DOHH2 (cell line): ENCODE results near the gene STIM2.

Experiments used
- H3F3A ChIP-seq: fragments of 200-600 bp; sonication (generic), shearing (Covaris generic); 2 replicates; pipeline ENCODE4 v1.6.0; 2016; ENCODE audit warnings: antibody characterized with exemption, mild to moderate bottlenecking; ENCODE audit not compliant: control insufficient read depth, insufficient read depth
- H3K27ac ChIP-seq: fragments of 200-600 bp; sonication (generic); 2 replicates; pipeline ENCODE4 v1.5.1; 2014; ENCODE audit warnings: low read depth, mild to moderate bottlenecking, low read length, moderate library complexity
- H3K27me3 ChIP-seq: fragments of 200-600 bp; sonication (generic); 2 replicates; pipeline ENCODE4 v1.6.1; 2014; ENCODE audit warnings: mild to moderate bottlenecking, low read length, mixed read lengths; ENCODE audit not compliant: control insufficient read depth
- H3K36me3 ChIP-seq: fragments of 200-600 bp; sonication (generic); 2 replicates; pipeline ENCODE4 v1.6.1; 2014; ENCODE audit warnings: mild to moderate bottlenecking, low read length, moderate library complexity, mixed read lengths; ENCODE audit not compliant: control insufficient read depth
- H3K4me1 ChIP-seq: fragments of 200-600 bp; sonication (generic); 2 replicates; pipeline ENCODE4 v1.6.1; 2014; ENCODE audit warnings: mild to moderate bottlenecking, low read length, mixed read lengths; ENCODE audit not compliant: control insufficient read depth
- H3K4me2 ChIP-seq: fragments of 200-600 bp; sonication (generic); 2 replicates; pipeline ENCODE4 v1.6.0; 2014; ENCODE audit warnings: mild to moderate bottlenecking, low read length, moderate library complexity
- H3K4me3 ChIP-seq: fragments of 200-600 bp; sonication (generic); 2 replicates; pipeline ENCODE4 v1.5.1; 2014; ENCODE audit warnings: mild to moderate bottlenecking, low read length, mixed read lengths
- H3K79me2 ChIP-seq: fragments of 200-600 bp; sonication (generic); 2 replicates; pipeline ENCODE4 v1.6.1; 2014; ENCODE audit warnings: mild to moderate bottlenecking, low read length, mixed read lengths; ENCODE audit not compliant: control insufficient read depth
- H3K9me2 ChIP-seq: fragments of 200-600 bp; sonication (generic); replicated peaks from 2 replicates; pipeline ENCODE4 v1.6.1; 2014; ENCODE audit warnings: mild to moderate bottlenecking, low read length, mixed read lengths; ENCODE audit not compliant: control insufficient read depth
- H3K9me3 ChIP-seq: fragments of 200-600 bp; sonication (generic); 2 replicates; pipeline ENCODE4 v1.6.1; 2014; ENCODE audit warnings: antibody characterized with exemption, low read length, mixed read lengths; ENCODE audit not compliant: control insufficient read depth, insufficient read depth
- H4K20me1 ChIP-seq: fragments of 200-600 bp; sonication (generic); 2 replicates; pipeline ENCODE4 v1.6.0; 2014; ENCODE audit warnings: low read depth, mild to moderate bottlenecking, antibody characterized with exemption, low read length, moderate library complexity; ENCODE audit not compliant: control insufficient read depth, insufficient read depth
- EZH2phosphoT487 ChIP-seq: fragments of 200-600 bp; sonication (generic); IDR thresholded peaks from 2 replicates; pipeline ENCODE4 v1.6.1; 2017; ENCODE audit warnings: borderline replicate concordance, mild to moderate bottlenecking, antibody characterized with exemption, low read length, moderate library complexity, mixed read lengths
- TF ChIP-seq, protein P1 (sequence below): fragments of 200-600 bp; sonication (generic); IDR thresholded peaks from one replicate; pipeline ENCODE4 v1.5.1; 2014; ENCODE audit warnings: antibody characterized with exemption, mild to moderate bottlenecking, low read depth, low read length; ENCODE audit not compliant: poor library complexity, severe bottlenecking

STIM2 gene

DNA sequence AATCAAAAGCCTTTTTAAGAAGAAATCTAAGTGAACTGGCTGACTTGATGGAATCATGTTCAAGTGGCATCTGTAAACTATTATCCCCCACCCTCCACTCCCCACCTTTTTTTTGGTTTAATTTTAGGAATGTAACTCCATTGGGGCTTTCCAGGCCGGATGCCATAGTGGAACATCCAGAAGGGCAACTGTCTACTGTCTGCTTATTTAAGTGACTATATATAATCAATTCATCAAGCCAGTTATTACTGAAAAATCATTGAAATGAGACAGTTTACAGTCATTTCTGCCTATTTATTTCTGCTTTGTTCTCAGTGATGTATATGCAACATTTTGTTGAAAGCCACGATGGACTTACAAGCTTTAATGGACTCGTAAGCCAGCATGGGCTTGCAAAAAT, 162.3 kb downstream of the STIM2 start:
- no peaks in the 10 kb centered on the region for H3K4me1 ChIP-seq
- H3F3A ChIP-seq = no peaks in the 10 kb centered on the region; the same call in 1 of the 2 replicates
- no peak overlapping the region for H3K27ac ChIP-seq
- no peaks in the 10 kb centered on the region for H3K9me2 ChIP-seq
- peaks cover 49% of the 10 kb centered on the region for H3K36me3 ChIP-seq
- no peaks in the 10 kb centered on the region for H3K9me3 ChIP-seq
- no peak for TF ChIP-seq EZH2phosphoT487
- TF ChIP-seq, protein P1, sequence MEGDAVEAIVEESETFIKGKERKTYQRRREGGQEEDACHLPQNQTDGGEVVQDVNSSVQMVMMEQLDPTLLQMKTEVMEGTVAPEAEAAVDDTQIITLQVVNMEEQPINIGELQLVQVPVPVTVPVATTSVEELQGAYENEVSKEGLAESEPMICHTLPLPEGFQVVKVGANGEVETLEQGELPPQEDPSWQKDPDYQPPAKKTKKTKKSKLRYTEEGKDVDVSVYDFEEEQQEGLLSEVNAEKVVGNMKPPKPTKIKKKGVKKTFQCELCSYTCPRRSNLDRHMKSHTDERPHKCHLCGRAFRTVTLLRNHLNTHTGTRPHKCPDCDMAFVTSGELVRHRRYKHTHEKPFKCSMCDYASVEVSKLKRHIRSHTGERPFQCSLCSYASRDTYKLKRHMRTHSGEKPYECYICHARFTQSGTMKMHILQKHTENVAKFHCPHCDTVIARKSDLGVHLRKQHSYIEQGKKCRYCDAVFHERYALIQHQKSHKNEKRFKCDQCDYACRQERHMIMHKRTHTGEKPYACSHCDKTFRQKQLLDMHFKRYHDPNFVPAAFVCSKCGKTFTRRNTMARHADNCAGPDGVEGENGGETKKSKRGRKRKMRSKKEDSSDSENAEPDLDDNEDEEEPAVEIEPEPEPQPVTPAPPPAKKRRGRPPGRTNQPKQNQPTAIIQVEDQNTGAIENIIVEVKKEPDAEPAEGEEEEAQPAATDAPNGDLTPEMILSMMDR = no peak
- H3K27me3 ChIP-seq = no peaks in the 10 kb centered on the region
- no peaks in the 10 kb centered on the region for H3K79me2 ChIP-seq
- no peak overlapping the region for H3K4me3 ChIP-seq
- no peaks in the 10 kb centered on the region for H4K20me1 ChIP-seq
- H3K4me2 ChIP-seq = no peak overlapping the region

DNA sequence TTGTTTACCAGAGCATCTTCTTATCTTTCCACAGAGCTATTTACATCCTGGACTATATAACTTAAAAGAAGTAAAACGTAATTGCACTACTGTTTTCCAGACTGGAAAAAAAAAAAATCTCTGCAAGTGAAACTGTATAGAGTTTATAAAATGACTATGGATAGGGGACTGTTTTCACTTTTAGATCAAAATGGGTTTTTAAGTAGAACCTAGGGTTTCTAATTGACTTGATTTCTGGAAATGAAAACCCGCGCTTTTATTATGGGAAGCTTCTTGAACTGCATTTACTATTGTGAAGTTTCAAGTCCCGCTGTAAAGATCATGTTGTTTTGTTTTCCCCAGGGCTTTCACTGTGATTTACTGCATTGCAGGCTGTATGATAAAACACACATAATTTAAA, 162.7 kb downstream of the STIM2 start:
- no peaks in the 10 kb centered on the region for H3K79me2 ChIP-seq
- H3K9me3 ChIP-seq = no peaks in the 10 kb centered on the region
- H3K4me2 ChIP-seq = no peak overlapping the region
- H3K27me3 ChIP-seq = no peaks in the 10 kb centered on the region
- no peaks in the 10 kb centered on the region for H4K20me1 ChIP-seq
- TF ChIP-seq EZH2phosphoT487 = no peak
- TF ChIP-seq, protein P1 = no peak
- no peaks in the 10 kb centered on the region for H3K4me1 ChIP-seq
- no peak overlapping the region for H3K27ac ChIP-seq
- peaks cover 45% of the 10 kb centered on the region for H3K36me3 ChIP-seq
- H3K9me2 ChIP-seq = no peaks in the 10 kb centered on the region
- no peak overlapping the region for H3K4me3 ChIP-seq
- no peaks in the 10 kb centered on the region; the same call in 1 of the 2 replicates for H3F3A ChIP-seq

DNA sequence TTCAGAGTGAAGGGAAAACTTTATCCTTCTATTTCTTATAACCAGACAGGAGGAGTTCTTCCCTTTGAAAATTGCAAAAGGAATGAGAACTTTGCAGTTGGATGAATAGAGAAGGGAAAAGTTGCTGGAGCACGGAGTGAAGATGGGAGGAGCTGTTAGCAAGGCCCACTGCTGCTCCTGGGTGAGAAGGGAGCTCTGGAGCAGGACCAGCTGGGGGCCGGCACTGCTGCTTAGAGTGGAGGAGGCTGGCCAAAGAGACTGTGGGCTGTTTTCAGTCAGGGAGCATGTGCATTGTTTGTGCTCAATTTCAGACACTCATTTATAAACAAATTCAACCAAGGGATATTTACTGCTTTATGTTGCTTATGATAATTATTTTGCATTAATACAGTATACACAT, 164.2 kb downstream of the STIM2 start:
- H3K79me2 ChIP-seq = no peaks in the 10 kb centered on the region
- H3K36me3 ChIP-seq = peaks cover 31% of the 10 kb centered on the region
- no peak for TF ChIP-seq EZH2phosphoT487
- TF ChIP-seq, protein P1 = no peak
- no peaks in the 10 kb centered on the region for H4K20me1 ChIP-seq
- no peak overlapping the region for H3K4me2 ChIP-seq
- H3K27me3 ChIP-seq = no peaks in the 10 kb centered on the region
- H3K4me1 ChIP-seq = no peaks in the 10 kb centered on the region
- H3K27ac ChIP-seq = no peak overlapping the region
- H3K9me3 ChIP-seq = no peaks in the 10 kb centered on the region
- no peaks in the 10 kb centered on the region for H3K9me2 ChIP-seq
- no peak overlapping the region for H3K4me3 ChIP-seq
- H3F3A ChIP-seq = no peaks in the 10 kb centered on the region; the same call in 1 of the 2 replicates
